ENCODE measurements around the gene IGF2.

- TF ChIP-seq POLR2AphosphoS5 (IDR thresholded peaks at IDR 0.05) (no peak), CTCF (IDR thresholded peaks at IDR 0.05) (no peak), POLR2A (IDR thresholded peaks at IDR 0.05) (no peak)
Observed at GRCh38 chr11:2167141-2168045, 28.2 kb upstream of the IGF2 start.
